Hepatocyte (in vitro differentiated cells): ENCODE measurements around the gene ODC1.

Experiments used
- CTCF ChIP-seq: fragments of 200-600 bp; sonication (generic); IDR thresholded peaks from 2 replicates; pipeline ENCODE4 v1.5.1; 2016; ENCODE audit warnings: antibody characterized with exemption, mild to moderate bottlenecking; ENCODE audit not compliant: poor library complexity
- EZH2 ChIP-seq: fragments of 200-600 bp; sonication (generic); IDR thresholded peaks from 2 replicates; pipeline ENCODE4 v1.6.1; 2016; ENCODE audit warnings: antibody characterized with exemption, mild to moderate bottlenecking, borderline replicate concordance

DNA sequence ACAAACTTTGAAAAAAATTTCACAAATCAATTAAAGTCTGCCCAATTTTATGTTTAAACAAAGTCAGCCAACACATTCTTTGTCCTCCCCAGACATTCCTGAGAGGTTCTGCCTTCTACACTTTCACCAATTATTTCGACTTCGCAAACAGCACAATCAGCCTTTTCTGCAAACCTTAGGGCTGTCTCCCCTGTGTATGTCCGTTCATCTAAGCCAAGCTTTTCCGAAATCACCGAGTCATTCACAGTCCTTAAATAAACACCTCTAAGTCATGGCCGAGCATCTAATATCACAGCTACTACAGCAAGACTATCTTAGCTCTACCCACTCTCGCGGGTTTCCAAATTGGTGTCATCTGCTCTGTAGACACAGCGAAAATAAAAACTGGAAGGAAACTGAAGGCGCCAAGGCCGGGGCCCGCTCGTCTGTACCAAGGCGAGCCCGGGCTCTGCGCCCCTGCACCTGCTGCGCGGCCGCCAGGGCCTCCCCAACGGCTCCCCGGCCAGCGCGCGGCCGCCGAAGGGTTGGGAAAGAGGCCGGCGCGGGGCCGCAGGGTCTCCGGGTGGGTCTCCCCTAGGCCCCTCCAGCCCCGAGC is 730 bp downstream of the ODC1 start:
- TF ChIP-seq CTCF (no peak), EZH2 (no peak)
